DND-41 (cell line): ENCODE measurements around the gene CD93.

Experiments used
- CTCF ChIP-seq: IDR thresholded peaks from 2 replicates; pipeline ENCODE4 v1.5.1; 2012; ENCODE audit warnings: borderline replicate concordance, low read length, moderate library complexity, mild to moderate bottlenecking; ENCODE audit not compliant: poor library complexity, severe bottlenecking; ENCODE audit errors: extremely low read depth
- EZH2 ChIP-seq: IDR thresholded peaks from 3 replicates; pipeline ENCODE4 v1.6.1; 2012; ENCODE audit warnings: borderline replicate concordance, low read depth, mild to moderate bottlenecking, moderate library complexity, low read length, inconsistent platforms; ENCODE audit not compliant: severe bottlenecking

DNA sequence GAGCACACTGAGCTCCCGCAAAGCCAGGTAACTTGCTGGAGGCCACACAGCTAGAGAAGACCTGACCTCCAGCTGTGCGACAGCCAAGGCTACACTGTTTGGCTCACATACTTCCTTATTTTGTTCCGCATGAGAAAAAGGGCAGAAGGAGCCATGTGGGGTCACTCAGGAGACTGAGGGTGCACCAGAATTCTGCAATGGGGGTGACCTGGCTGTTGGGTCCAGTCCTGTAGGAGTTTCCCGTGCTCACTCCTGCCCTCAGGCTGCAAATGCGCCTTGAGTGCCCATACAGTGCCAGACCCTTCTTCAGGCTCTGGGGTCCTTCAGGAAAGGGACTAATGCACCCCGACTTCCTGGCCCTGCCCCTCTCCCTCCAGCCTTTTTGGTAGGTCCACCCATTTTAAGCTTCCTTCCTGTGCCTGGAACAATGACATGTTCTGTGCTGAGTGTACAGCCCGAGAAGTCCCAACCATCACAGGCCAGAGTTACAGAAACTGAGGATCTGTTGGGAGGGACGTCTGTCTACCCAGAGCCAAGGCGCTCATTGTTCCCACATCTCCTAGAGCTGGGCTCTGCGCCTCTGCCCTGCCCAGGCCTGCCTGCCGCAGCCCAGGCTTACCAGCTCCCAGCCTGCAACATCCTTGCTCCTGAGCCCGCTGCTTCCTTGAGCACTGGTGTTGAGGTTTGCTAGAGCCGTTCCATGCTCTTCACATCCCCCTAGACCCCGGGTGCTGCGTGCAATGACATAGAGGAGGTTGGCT lies 33.5 kb upstream of the CD93 start:
- TF ChIP-seq CTCF (no peak), EZH2 (no peak)
